DND-41 (cell line): Measurements from ENCODE around the gene PDE1A.

Experiments
- ATAC-seq: fragments of 200-7000 bp; cut with Tn5 transposase; 3 replicates; pipeline ENCODE4 v1.9.1; 2021; ENCODE audit warnings: low read depth; ENCODE audit not compliant: insufficient read depth
- DNase-seq: peaks from one replicate; pipeline ENCODE4 v3.0.0-alpha.2; 2020
- H2AFZ ChIP-seq: 2 replicates; pipeline ENCODE4 v1.6.0; 2012; ENCODE audit warnings: low read depth, low read length
- H3K27ac ChIP-seq: 2 replicates; pipeline ENCODE4 v1.5.1; 2012; ENCODE audit warnings: low read length, inconsistent platforms
- H3K27me3 ChIP-seq: fragments of 200-600 bp; sonication (generic); 2 replicates; pipeline ENCODE4 v1.6.0; 2012; ENCODE audit warnings: low read length, mild to moderate bottlenecking, inconsistent platforms; ENCODE audit not compliant: insufficient read depth, poor library complexity
- H3K36me3 ChIP-seq: 2 replicates; pipeline ENCODE4 v1.5.1; 2012; ENCODE audit warnings: low read length, inconsistent platforms; ENCODE audit not compliant: insufficient read depth
- H3K4me1 ChIP-seq: 2 replicates; pipeline ENCODE4 v1.5.1; 2012; ENCODE audit warnings: mild to moderate bottlenecking, low read length; ENCODE audit not compliant: insufficient read depth
- H3K4me2 ChIP-seq: 2 replicates; pipeline ENCODE4 v1.6.0; 2012; ENCODE audit warnings: mild to moderate bottlenecking, moderate library complexity, low read length, inconsistent platforms; ENCODE audit not compliant: insufficient read depth
- H3K4me3 ChIP-seq, 2 experiments: fragments of 200-600 bp in 1 of 2; shearing (Covaris generic) in 1 of 2; 2 replicates each; pipeline ENCODE4 v1.5.1; 2012 to 2016; ENCODE audit warnings: inconsistent platforms in 2 of 2, low read length in 2 of 2, mild to moderate bottlenecking in 2 of 2, low read depth in 1 of 2, moderate library complexity in 1 of 2
- H3K79me2 ChIP-seq: 2 replicates; pipeline ENCODE4 v1.6.0; 2012; ENCODE audit warnings: low read length, inconsistent platforms; ENCODE audit not compliant: insufficient read depth
- H3K9ac ChIP-seq: 2 replicates; pipeline ENCODE4 v1.6.0; 2012; ENCODE audit warnings: low read depth, mild to moderate bottlenecking, inconsistent platforms, low read length, moderate library complexity
- H3K9me3 ChIP-seq: 2 replicates; pipeline ENCODE4 v1.5.1; 2012; ENCODE audit warnings: low read length, moderate library complexity, mild to moderate bottlenecking, inconsistent platforms; ENCODE audit not compliant: insufficient read depth, severe bottlenecking
- H4K20me1 ChIP-seq: 2 replicates; pipeline ENCODE4 v1.6.0; 2012; ENCODE audit warnings: low read length; ENCODE audit not compliant: insufficient read depth
- EZH2 ChIP-seq: IDR thresholded peaks from 3 replicates; pipeline ENCODE4 v1.6.1; 2012; ENCODE audit warnings: borderline replicate concordance, low read depth, mild to moderate bottlenecking, moderate library complexity, low read length, inconsistent platforms; ENCODE audit not compliant: severe bottlenecking
- TF ChIP-seq, protein P1 (sequence below): IDR thresholded peaks from 2 replicates; pipeline ENCODE4 v1.5.1; 2012; ENCODE audit warnings: borderline replicate concordance, low read length, moderate library complexity, mild to moderate bottlenecking; ENCODE audit not compliant: poor library complexity, severe bottlenecking; ENCODE audit errors: extremely low read depth

PDE1A gene

DNA sequence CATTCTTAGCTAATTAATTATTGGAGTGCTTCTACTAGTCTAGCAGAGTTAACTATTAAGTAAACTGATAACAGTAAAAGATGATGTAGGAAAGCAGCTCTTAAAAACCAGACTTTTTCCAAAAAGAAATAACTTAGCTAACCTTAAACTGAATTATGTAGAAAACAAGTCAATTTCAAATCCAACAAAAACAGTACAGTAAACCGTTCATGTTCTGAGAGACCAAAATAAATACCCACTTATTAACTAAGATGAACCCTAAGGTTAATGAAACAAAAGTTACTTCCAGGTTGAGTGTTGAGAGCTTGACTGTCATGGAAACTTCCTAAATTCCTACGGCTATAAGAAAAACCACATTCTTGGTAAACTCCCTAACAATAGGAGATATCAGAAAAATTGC is 260.0 kb downstream of the PDE1A start:
- no peak overlapping the region for H3K4me2 ChIP-seq
- no peak overlapping the region for H3K9ac ChIP-seq
- peaks cover 5% of the 10 kb centered on the region for H3K27me3 ChIP-seq
- no peaks in the 10 kb centered on the region for H4K20me1 ChIP-seq
- ATAC-seq = no peak
- DNase-seq = no peak
- no peak overlapping the region for H3K27ac ChIP-seq
- no peaks in the 10 kb centered on the region for H3K4me1 ChIP-seq
- no peaks in the 10 kb centered on the region for H3K79me2 ChIP-seq
- H3K9me3 ChIP-seq = no peaks in the 10 kb centered on the region
- no peak overlapping the region for H2AFZ ChIP-seq
- no peak overlapping the region for H3K4me3 ChIP-seq
- TF ChIP-seq, protein P1, sequence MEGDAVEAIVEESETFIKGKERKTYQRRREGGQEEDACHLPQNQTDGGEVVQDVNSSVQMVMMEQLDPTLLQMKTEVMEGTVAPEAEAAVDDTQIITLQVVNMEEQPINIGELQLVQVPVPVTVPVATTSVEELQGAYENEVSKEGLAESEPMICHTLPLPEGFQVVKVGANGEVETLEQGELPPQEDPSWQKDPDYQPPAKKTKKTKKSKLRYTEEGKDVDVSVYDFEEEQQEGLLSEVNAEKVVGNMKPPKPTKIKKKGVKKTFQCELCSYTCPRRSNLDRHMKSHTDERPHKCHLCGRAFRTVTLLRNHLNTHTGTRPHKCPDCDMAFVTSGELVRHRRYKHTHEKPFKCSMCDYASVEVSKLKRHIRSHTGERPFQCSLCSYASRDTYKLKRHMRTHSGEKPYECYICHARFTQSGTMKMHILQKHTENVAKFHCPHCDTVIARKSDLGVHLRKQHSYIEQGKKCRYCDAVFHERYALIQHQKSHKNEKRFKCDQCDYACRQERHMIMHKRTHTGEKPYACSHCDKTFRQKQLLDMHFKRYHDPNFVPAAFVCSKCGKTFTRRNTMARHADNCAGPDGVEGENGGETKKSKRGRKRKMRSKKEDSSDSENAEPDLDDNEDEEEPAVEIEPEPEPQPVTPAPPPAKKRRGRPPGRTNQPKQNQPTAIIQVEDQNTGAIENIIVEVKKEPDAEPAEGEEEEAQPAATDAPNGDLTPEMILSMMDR = no peak
- TF ChIP-seq EZH2 = no peak
- H3K36me3 ChIP-seq = no peaks in the 10 kb centered on the region

DNA sequence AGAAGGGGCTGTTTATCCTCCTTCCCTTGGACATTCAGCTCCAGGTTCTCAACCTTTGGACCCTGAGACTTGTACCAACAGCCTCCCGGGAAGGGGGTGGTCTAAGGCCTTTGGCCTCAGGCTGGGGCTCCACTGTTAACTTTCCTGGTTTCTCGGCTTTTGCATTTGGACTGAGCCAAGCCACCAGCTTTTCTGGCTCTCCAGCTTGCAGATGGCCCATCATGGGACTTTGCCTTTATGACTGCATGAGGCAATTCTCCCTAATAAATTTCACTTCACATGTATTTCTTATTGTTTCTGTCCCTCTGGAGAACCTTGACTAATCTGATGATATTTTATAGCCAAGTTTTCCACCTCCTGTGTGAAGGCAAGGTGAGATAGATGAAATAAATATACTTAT is 260.4 kb downstream of the PDE1A start:
- Histone ChIP-seq H3K36me3 (no peaks in the 10 kb centered on the region), H3K4me3 (no peak overlapping the region), H3K27ac (no peak overlapping the region), H3K4me1 (no peaks in the 10 kb centered on the region), H3K4me2 (no peak overlapping the region), H2AFZ (no peak overlapping the region), H3K9me3 (no peaks in the 10 kb centered on the region), H3K9ac (no peak overlapping the region), H3K79me2 (no peaks in the 10 kb centered on the region), H4K20me1 (no peaks in the 10 kb centered on the region), H3K27me3 (peaks cover 5% of the 10 kb centered on the region)
- DNase-seq (no peak), ATAC-seq (no peak)
- no peak for TF ChIP-seq EZH2
- TF ChIP-seq, protein P1 = no peak

DNA sequence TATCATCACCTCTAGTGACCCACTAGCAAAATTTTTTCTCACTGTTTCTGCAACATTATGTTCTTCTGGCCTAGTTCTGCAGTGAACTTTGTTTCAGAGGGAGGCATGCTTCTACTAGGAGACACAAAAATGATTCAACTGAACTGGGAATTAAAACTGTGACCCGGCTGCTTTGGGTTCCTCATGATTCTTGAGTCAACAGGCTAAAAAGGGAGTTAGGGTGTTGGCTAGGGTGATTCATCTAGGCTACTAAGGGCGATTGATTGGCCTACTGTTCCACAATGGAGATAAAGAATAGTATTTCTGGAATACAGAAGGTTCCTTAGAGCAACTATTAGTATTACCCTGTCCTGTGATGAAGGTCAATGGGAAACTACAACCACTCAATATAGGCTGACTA is 261.6 kb downstream of the PDE1A start:
- ATAC-seq (no peak), DNase-seq (no peak)
- Histone ChIP-seq H3K4me2 (no peak overlapping the region), H3K27me3 (peaks cover under 1% of the 10 kb centered on the region), H3K79me2 (no peaks in the 10 kb centered on the region), H3K4me3 (no peak overlapping the region), H3K9ac (no peak overlapping the region), H3K9me3 (no peaks in the 10 kb centered on the region), H2AFZ (no peak overlapping the region), H4K20me1 (no peaks in the 10 kb centered on the region), H3K27ac (no peak overlapping the region), H3K36me3 (no peaks in the 10 kb centered on the region), H3K4me1 (no peaks in the 10 kb centered on the region)
- TF ChIP-seq, protein P1 = no peak
- TF ChIP-seq EZH2 = no peak

DNA sequence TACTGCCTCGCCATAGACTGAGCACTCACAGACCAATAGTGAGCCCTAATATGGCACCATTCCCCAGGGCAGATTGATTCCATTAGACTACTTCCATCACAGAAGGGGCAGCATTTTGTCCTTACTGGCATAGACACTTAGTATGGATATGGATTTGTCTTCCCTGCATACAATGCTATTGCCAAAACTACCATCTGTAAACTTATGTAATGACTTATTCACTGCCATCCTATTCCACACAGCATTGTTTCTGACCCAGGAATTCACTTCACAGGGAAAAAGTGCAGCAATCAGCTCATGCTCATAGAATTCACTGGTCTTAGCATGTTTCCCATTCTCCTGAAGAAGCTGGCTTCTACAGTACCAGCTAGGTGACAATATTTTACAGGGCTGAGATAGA is 262.1 kb downstream of the PDE1A start:
- Histone ChIP-seq H4K20me1 (no peaks in the 10 kb centered on the region), H3K4me2 (no peak overlapping the region), H3K9me3 (no peaks in the 10 kb centered on the region), H3K79me2 (no peaks in the 10 kb centered on the region), H3K9ac (no peak overlapping the region), H3K4me3 (no peak overlapping the region), H3K27me3 (no peaks in the 10 kb centered on the region), H3K27ac (no peak overlapping the region), H2AFZ (no peak overlapping the region), H3K4me1 (no peaks in the 10 kb centered on the region), H3K36me3 (no peaks in the 10 kb centered on the region)
- no peak for TF ChIP-seq EZH2
- TF ChIP-seq, protein P1 = no peak
- ATAC-seq = no peak
- no peak for DNase-seq
